MCF 10A (cell line): ENCODE results near the gene SCGB3A1. TPM values are rescaled to one million over a fixed set of nuclear protein-coding genes. Genes with fewer than 3 reads are reported as not detected.

Experiments used
- BruUV-seq: library from RNA; stranded (reverse); fragments of 400-500 nt; replicated peaks from 2 replicates; lab custom pipeline; 2021; lab: Mats Ljungman, UMichigan
- CTCF ChIA-PET: fragments of 300-600 bp; sonication (Branson Sonifier 250); formaldehyde crosslinking; extraction: SDS; loops from one replicate; lab custom pipeline; 2021; ENCODE audit warnings: antibody characterized with exemption, inconsistent platforms; lab: Yijun Ruan, JAX
- POLR2A ChIA-PET: fragments of 300-600, 350-650 bp; sonication (Branson Sonifier 250); formaldehyde crosslinking; extraction: SDS; loops from one replicate; lab custom pipeline; 2020; ENCODE audit warnings: antibody characterized with exemption, inconsistent platforms; lab: Yijun Ruan, JAX
- DNase-seq: peaks from one replicate; pipeline ENCODE4 v3.0.0-alpha.2; 2018; ENCODE audit not compliant: unreplicated experiment
- H3K27ac Mint-ChIP-seq: one replicate; pipeline ENCODE4 v1.8.0; 2022; ENCODE audit warnings: mild to moderate bottlenecking, low read depth, mixed read lengths; ENCODE audit not compliant: unreplicated experiment
- H3K27me3 Mint-ChIP-seq: one replicate; pipeline ENCODE4 v1.8.0; 2022; ENCODE audit warnings: mixed read lengths; ENCODE audit not compliant: insufficient read depth, unreplicated experiment
- H3K36me3 Mint-ChIP-seq: one replicate; pipeline ENCODE4 v1.8.0; 2022; ENCODE audit warnings: mild to moderate bottlenecking, moderate library complexity, mixed read lengths; ENCODE audit not compliant: insufficient read depth, unreplicated experiment
- H3K4me1 Mint-ChIP-seq: one replicate; pipeline ENCODE4 v1.8.0; 2022; ENCODE audit warnings: mixed read lengths; ENCODE audit not compliant: insufficient read depth, unreplicated experiment
- H3K4me3 Mint-ChIP-seq: one replicate; pipeline ENCODE4 v1.8.0; 2022; ENCODE audit warnings: mild to moderate bottlenecking, moderate library complexity, mixed read lengths; ENCODE audit not compliant: unreplicated experiment
- H3K9me3 Mint-ChIP-seq: one replicate; pipeline ENCODE4 v1.8.0; 2022; ENCODE audit warnings: mixed read lengths; ENCODE audit not compliant: unreplicated experiment
- CTCF ChIP-seq: fragments of 200-600 bp; IDR thresholded peaks from one replicate; pipeline ENCODE4 v1.8.0; 2022; ENCODE audit warnings: antibody characterized with exemption, mild to moderate bottlenecking; ENCODE audit not compliant: unreplicated experiment
- intact Hi-C: fragments of 100-400 bp; cut with micrococcal nuclease; formaldehyde crosslinking; loops from 2 replicates; pipeline ENCODE4 v1.14.1; 2022
- total RNA-seq: library from RNA; stranded (reverse); gene quantifications from 2 replicates; pipeline ENCODE4 v1.2.3, GENCODE V29; 2022

SCGB3A1 gene
- total RNA-seq, 1 experiment from 2014 or later = not detected

DNA sequence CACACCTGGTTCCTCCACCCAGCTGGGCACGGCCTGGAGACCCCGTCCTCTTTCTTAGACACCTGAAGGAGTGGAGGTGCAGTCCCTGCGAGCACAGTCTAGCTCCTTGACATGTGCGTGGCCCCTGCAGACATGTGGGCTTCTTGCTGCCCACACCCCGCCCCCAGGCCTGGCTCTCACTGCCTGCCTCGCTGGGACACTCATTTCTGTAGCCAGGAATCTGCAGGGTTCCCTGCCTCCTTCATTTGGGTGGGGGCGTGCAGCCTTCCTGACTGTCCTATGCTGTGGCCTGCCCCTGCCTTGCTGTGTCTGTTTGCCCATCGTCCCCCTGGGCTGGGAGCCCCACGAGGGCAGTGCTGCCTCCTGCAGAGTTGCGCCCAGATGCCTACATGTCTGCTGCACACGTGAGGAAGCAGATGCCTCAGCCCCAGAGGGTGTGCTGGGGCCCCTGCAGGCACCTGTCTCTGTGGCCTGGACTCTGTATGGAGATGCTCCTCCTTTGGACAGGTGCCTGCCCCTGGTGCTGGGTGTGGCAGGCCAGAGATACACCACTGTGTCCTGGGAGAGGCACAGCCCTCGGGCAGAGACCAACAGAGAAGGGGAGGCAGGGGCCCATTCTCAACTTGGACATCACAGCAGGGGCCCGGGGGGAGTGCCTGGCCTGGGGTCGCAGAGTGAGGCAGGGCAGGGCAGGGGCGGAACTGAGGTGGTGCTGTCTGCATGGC, 35.5 kb upstream of the SCGB3A1 start:
- intact Hi-C loops = no loop called here
- POLR2A ChIA-PET = no interaction called here

GRCh38 chr5:180625791-180626660, 34.7 kb upstream of the SCGB3A1 start:
- Mint-ChIP-seq H3K36me3 (no peaks in the 10 kb centered on the region), H3K4me3 (no peak overlapping the region), H3K9me3 (no peaks in the 10 kb centered on the region), H3K4me1 (no peaks in the 10 kb centered on the region), H3K27ac (no peak overlapping the region), H3K27me3 (no peaks in the 10 kb centered on the region)
- BruUV-seq = no TSS peak
- TF ChIP-seq CTCF = no peak
- ChIA-PET CTCF (interaction anchor here (1.5 to 1.8 kb wide), 2 partner anchors 16 to 20 kb away, joined by 6 read pairs; no protein-coding TSS in a partner anchor), POLR2A (interaction anchor here (0.6 to 0.7 kb wide), 2 partner anchors 460 to 508 kb away, joined by 3 read pairs; no protein-coding TSS in a partner anchor)
- intact Hi-C loops = no loop called here
- DNase-seq = no peak

More for the DNA sequence above, 35.5 kb upstream of the SCGB3A1 start:
- Mint-ChIP-seq H3K27me3 (no peaks in the 10 kb centered on the region), H3K9me3 (no peaks in the 10 kb centered on the region), H3K4me3 (no peak overlapping the region), H3K4me1 (no peaks in the 10 kb centered on the region), H3K27ac (no peak overlapping the region), H3K36me3 (no peaks in the 10 kb centered on the region)
- TF ChIP-seq CTCF = no peak
- BruUV-seq = no TSS peak
- DNase-seq = no peak
- CTCF ChIA-PET = interaction anchor here (1.5 kb wide), 1 partner anchor 15 kb away, joined by 6 read pairs; no protein-coding TSS in a partner anchor

DNA sequence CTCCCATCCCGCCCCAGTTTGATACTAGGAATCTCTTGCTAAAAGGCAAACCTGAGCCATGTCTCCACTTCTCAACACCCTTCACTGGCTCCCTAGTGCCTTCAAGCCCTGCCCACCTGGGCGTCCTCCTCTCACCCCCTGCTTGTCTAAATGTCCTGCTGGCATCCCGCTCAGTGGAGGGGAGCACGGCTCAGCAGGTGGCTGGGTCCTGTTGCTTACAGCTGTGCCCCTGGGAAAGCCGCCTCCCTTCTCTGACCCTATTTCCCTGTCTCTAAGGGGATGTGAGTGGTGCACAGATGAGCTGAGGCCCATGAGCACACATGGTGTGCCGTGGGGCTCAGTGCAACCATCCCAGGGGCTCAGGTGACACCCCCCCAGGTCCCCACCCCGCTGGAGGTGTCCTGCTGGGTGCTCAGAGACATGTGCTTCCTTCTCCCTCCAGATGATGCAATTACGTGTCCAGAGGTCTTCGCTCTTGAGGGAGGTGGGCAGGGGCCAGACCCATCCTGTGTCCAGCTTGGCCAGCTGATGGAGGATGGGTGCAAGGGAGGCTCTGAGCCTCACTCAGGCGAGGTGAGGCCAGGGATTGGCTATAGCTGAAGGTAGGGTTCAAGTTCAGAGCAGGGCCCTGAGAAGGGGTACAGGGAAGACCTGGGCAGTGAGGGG, 34.0 kb upstream of the SCGB3A1 start:
- H3K27ac Mint-ChIP-seq = no peak overlapping the region
- BruUV-seq = no TSS peak
- H3K4me1 Mint-ChIP-seq = no peaks in the 10 kb centered on the region
- no peak overlapping the region for H3K4me3 Mint-ChIP-seq
- H3K27me3 Mint-ChIP-seq = peaks cover 4% of the 10 kb centered on the region
- no peaks in the 10 kb centered on the region for H3K9me3 Mint-ChIP-seq
- ChIA-PET POLR2A (interaction anchor here (0.6 to 1.6 kb wide), 3 partner anchors 12 to 508 kb away, joined by 3 read pairs; no protein-coding TSS in a partner anchor), CTCF (interaction anchor here (1.5 to 1.8 kb wide), 2 partner anchors 16 to 19 kb away, joined by 6 read pairs; no protein-coding TSS in a partner anchor)
- DNase-seq = no peak
- intact Hi-C loops = no loop called here
- no peaks in the 10 kb centered on the region for H3K36me3 Mint-ChIP-seq
- TF ChIP-seq CTCF = no peak
